ENCODE results near the gene NOXA1.

The NOXA1 gene

GRCh38 chr9:137379761-137380161 is 43.4 kb upstream of the NOXA1 start:
- DNase-seq (ENCODE audit: low read depth), result no peak
- H3K4me3 ChIP-seq (ENCODE audit: low read length), result no peak overlapping the region
- TF ChIP-seq, protein P1, sequence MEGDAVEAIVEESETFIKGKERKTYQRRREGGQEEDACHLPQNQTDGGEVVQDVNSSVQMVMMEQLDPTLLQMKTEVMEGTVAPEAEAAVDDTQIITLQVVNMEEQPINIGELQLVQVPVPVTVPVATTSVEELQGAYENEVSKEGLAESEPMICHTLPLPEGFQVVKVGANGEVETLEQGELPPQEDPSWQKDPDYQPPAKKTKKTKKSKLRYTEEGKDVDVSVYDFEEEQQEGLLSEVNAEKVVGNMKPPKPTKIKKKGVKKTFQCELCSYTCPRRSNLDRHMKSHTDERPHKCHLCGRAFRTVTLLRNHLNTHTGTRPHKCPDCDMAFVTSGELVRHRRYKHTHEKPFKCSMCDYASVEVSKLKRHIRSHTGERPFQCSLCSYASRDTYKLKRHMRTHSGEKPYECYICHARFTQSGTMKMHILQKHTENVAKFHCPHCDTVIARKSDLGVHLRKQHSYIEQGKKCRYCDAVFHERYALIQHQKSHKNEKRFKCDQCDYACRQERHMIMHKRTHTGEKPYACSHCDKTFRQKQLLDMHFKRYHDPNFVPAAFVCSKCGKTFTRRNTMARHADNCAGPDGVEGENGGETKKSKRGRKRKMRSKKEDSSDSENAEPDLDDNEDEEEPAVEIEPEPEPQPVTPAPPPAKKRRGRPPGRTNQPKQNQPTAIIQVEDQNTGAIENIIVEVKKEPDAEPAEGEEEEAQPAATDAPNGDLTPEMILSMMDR (conservative IDR thresholded peaks at IDR 0.05; ENCODE audit: low read depth, low read length), result no peak

GRCh38 chr9:137380171-137380570 is 43.0 kb upstream of the NOXA1 start:
- DNase-seq (ENCODE audit: low read depth), result no peak
- H3K4me3 ChIP-seq (ENCODE audit: low read length), result no peak overlapping the region
- TF ChIP-seq, protein P1 (conservative IDR thresholded peaks at IDR 0.05; ENCODE audit: low read depth, low read length), result no peak

DNA sequence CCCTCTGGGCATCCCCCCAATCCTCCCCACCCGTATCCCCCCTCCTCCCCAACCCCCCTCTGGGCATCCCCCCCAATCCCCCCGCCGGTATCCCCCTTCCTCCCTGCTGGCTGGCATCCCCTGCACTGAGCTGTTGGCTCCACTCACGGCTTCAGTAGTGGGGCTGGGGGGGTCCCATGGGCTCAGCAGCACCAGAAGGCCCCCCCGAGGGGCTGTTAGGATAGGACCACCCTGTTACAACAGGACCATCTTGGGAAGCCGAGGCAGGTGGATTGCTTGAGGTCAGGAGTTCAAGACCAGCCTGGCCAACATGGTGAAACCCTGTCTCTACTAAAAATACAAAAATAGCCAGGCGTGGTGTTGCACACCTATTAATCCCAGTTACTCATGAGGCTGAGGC is 42.6 kb upstream of the NOXA1 start:
- H3K4me3 ChIP-seq (ENCODE audit: low read length), result no peak overlapping the region
- no peak for DNase-seq (ENCODE audit: low read depth)
- TF ChIP-seq, protein P1 (conservative IDR thresholded peaks at IDR 0.05; ENCODE audit: low read depth, low read length), result no peak

GRCh38 chr9:137381501-137382443 is 41.4 kb upstream of the NOXA1 start:
- H3K4me3 ChIP-seq (ENCODE audit: low read length), result no peak overlapping the region
- no peak for DNase-seq (ENCODE audit: low read depth)
- TF ChIP-seq, protein P1 (conservative IDR thresholded peaks at IDR 0.05; ENCODE audit: low read depth, low read length), result no peak

DNA sequence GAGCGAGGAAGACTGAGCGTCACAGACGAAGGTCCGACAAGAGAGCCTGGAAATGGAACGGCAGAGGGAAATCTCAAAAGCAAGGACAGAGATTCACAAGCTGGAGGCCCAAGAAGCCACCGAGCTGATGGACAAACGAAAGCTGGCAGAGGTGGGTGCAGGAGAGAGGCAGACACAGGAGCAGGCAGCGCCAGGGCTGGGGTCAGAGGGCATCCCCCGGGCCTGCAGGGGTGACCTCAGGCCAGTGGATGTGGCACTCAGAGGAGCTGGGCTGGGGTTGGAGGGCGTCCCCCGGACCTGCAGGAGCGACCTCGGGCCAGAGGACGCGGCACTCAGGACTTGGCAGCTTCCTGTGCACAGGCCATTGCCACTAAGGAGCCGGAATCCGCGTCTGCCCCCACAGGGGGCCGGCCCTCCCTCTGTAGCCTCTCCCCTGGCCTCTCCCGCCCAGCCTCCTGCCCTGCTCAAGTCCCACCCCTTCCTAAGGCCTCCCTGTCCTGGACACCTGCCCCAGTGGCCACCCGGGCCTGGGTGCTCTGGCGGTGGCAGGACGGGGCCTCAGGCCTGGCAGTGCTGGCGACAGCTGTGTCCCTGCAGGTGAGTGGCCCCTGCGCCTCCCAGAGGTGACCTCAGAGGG is 40.6 kb upstream of the NOXA1 start:
- DNase-seq (ENCODE audit: low read depth), result no peak
- TF ChIP-seq, protein P1 (conservative IDR thresholded peaks at IDR 0.05; ENCODE audit: low read depth, low read length), result no peak
- no peak overlapping the region for H3K4me3 ChIP-seq (ENCODE audit: low read length)

DNA sequence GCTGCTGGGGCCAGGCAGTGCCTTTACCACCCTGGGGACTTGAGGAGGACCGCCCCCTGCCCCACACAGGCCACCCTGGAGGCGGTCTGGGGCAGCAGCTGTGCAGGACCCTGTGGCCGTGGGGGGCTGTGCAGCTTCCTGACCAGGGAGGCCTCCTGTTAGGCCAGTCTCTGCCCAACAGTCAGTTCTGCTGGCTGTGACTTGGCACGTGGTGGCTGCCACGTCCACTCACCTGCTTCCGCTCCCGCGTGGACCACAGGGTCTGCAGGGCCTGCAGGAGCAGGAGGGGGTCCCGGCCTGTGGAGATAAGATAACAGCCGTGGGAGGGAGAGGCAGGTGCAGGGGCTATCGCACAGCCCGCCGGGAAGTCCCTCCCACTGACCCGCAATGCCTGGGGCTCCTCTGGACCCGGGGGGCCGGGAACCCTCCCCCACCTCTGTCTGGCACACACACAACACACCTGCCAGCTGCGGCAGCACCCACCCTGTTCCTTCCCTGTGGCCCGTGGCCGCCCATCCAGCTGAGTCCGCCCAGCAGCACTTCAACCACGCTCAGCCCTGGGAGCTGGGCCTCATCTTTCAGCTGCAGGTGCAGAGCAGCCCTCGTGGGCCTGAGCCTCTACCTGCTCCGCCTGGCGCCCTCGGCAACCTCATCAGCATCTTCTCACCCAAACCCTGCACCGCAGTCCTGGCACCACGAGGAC is 40.0 kb upstream of the NOXA1 start:
- DNase-seq (ENCODE audit: low read depth), result no peak
- no peak overlapping the region for H3K4me3 ChIP-seq (ENCODE audit: low read length)
- TF ChIP-seq, protein P1 (conservative IDR thresholded peaks at IDR 0.05; ENCODE audit: low read depth, low read length), result no peak
